ENCODE results near the gene OR10G8.

GRCh38 chr11:124068601-124069110 lies 42.1 kb downstream of the OR10G8 start:
- TF ChIP-seq CTCF (IDR thresholded peaks at IDR 0.05) (no peak), POLR2A (IDR thresholded peaks at IDR 0.05) (no peak)

Data from prostate gland (tissue), 2 donors.